Large intestine (tissue), 3 donors: ENCODE results near the gene RAG1. TPM values are rescaled to one million over a fixed set of nuclear protein-coding genes. Genes with fewer than 3 reads are reported as not detected.

ENCODE experiments used
- DNase-seq, 2 donors: peaks; one replicate each; pipeline versions ENCODE4 v3.0.0 to v3.0.0-alpha.2; 2013
- H3K27ac ChIP-seq: one replicate; pipeline ENCODE4 v1.5.1; 2013; ENCODE audit warnings: low read length
- H3K27me3 ChIP-seq: 2 replicates; pipeline ENCODE4 v1.6.1; 2013; ENCODE audit warnings: low read length; ENCODE audit not compliant: control insufficient read depth, insufficient read depth
- H3K36me3 ChIP-seq: 2 replicates; pipeline ENCODE4 v1.6.1; 2013; ENCODE audit warnings: low read length; ENCODE audit not compliant: control insufficient read depth, insufficient read depth
- H3K4me1 ChIP-seq: one replicate; pipeline ENCODE4 v1.6.1; 2013; ENCODE audit warnings: low read length; ENCODE audit not compliant: control insufficient read depth, insufficient read depth
- H3K4me3 ChIP-seq: one replicate; pipeline ENCODE4 v1.5.1; 2013; ENCODE audit warnings: low read length
- H3K9me3 ChIP-seq: one replicate; pipeline ENCODE4 v1.6.1; 2013; ENCODE audit warnings: mild to moderate bottlenecking, low read depth, low read length, moderate library complexity; ENCODE audit not compliant: control insufficient read depth
- WGBS: methylation state at CpG from one replicate; pipeline ENCODE4 v1.1.5; 2013; ENCODE audit warnings: low lambda C conversion rate; ENCODE audit not compliant: insufficient coverage; 5-methylcytosine and 5-hydroxymethylcytosine counted together
- polyA plus RNA-seq: library from polyadenylated mRNA; unstranded; fragments of 120-200 nt; gene quantifications from one replicate; pipeline ENCODE4 v1.2.1, GENCODE V29; 2013

RAG1 gene
- polyA plus RNA-seq, 1 donor: 3.5 TPM

- H3K4me3 ChIP-seq: peak overlapping the region; percentile 17
- H3K27me3 ChIP-seq: no peaks in the 10 kb centered on the region
- peak; percentile 44 to 53 for DNase-seq
- H3K36me3 ChIP-seq: no peaks in the 10 kb centered on the region
- no peaks in the 10 kb centered on the region for H3K4me1 ChIP-seq
- H3K27ac ChIP-seq: no peak overlapping the region
- H3K9me3 ChIP-seq: peaks cover 6% of the 10 kb centered on the region
- no CpG with 5 or more reads among the region's 15 CpGs for WGBS
These were observed 3.3 kb upstream of the RAG1 start for GRCh38 chr11:36564376-36565030.

GRCh38 chr11:36565031-36565610 is 2.7 kb upstream of the RAG1 start:
- no peaks in the 10 kb centered on the region for H3K36me3 ChIP-seq
- no peak for DNase-seq
- WGBS: no CpG with 5 or more reads among the region's 6 CpGs
- no peaks in the 10 kb centered on the region for H3K4me1 ChIP-seq
- H3K27me3 ChIP-seq: no peaks in the 10 kb centered on the region
- H3K9me3 ChIP-seq: no peaks in the 10 kb centered on the region
- no peak overlapping the region for H3K4me3 ChIP-seq
- no peak overlapping the region for H3K27ac ChIP-seq

GRCh38 chr11:36566407-36567053 is 1.3 kb upstream of the RAG1 start:
- Histone ChIP-seq H3K36me3 (no peaks in the 10 kb centered on the region), H3K27ac (no peak overlapping the region), H3K4me1 (no peaks in the 10 kb centered on the region), H3K9me3 (no peaks in the 10 kb centered on the region), H3K4me3 (no peak overlapping the region), H3K27me3 (no peaks in the 10 kb centered on the region)
- WGBS: no CpG with 5 or more reads among the region's 4 CpGs
- DNase-seq: no peak

- H3K36me3 ChIP-seq: peaks cover 4% of the 10 kb centered on the region
- no peak overlapping the region for H3K4me3 ChIP-seq
- no peaks in the 10 kb centered on the region for H3K4me1 ChIP-seq
- no peak overlapping the region for H3K27ac ChIP-seq
- WGBS: no CpG with 5 or more reads among the region's 4 CpGs
- no peaks in the 10 kb centered on the region for H3K27me3 ChIP-seq
- no peak for DNase-seq
- H3K9me3 ChIP-seq: no peaks in the 10 kb centered on the region
These were observed 1.3 kb downstream of the RAG1 start for GRCh38 chr11:36569095-36569494.

- Histone ChIP-seq H3K36me3 (peaks cover 6% of the 10 kb centered on the region), H3K27ac (no peak overlapping the region), H3K4me1 (no peaks in the 10 kb centered on the region), H3K4me3 (no peak overlapping the region), H3K27me3 (no peaks in the 10 kb centered on the region), H3K9me3 (no peaks in the 10 kb centered on the region)
- no peak for DNase-seq
- no CpG with 5 or more reads among the region's 8 CpGs for WGBS
These were observed 6.7 kb downstream of the RAG1 start for GRCh38 chr11:36574486-36574885.

- no peaks in the 10 kb centered on the region for H3K9me3 ChIP-seq
- DNase-seq: no peak
- H3K4me1 ChIP-seq: no peaks in the 10 kb centered on the region
- H3K27me3 ChIP-seq: no peaks in the 10 kb centered on the region
- WGBS: no CpG with 5 or more reads among the region's 2 CpGs
- H3K27ac ChIP-seq: no peak overlapping the region
- H3K36me3 ChIP-seq: peaks cover 6% of the 10 kb centered on the region
- H3K4me3 ChIP-seq: no peak overlapping the region
These were observed 9.6 kb downstream of the RAG1 start for GRCh38 chr11:36577373-36577772.

- H3K36me3 ChIP-seq: peaks cover 6% of the 10 kb centered on the region
- H3K27me3 ChIP-seq: no peaks in the 10 kb centered on the region
- no CpG with 5 or more reads among the region's 2 CpGs for WGBS
- H3K4me1 ChIP-seq: no peaks in the 10 kb centered on the region
- no peak for DNase-seq
- no peak overlapping the region for H3K4me3 ChIP-seq
- no peaks in the 10 kb centered on the region for H3K9me3 ChIP-seq
- no peak overlapping the region for H3K27ac ChIP-seq
These were observed 10.1 kb downstream of the RAG1 start for GRCh38 chr11:36577859-36578258.

- no peaks in the 10 kb centered on the region for H3K27me3 ChIP-seq
- H3K36me3 ChIP-seq: peaks cover 5% of the 10 kb centered on the region
- no CpG with 5 or more reads among the region's 1 CpG for WGBS
- no peak overlapping the region for H3K4me3 ChIP-seq
- H3K4me1 ChIP-seq: no peaks in the 10 kb centered on the region
- H3K27ac ChIP-seq: no peak overlapping the region
- H3K9me3 ChIP-seq: no peaks in the 10 kb centered on the region
- DNase-seq: no peak
These were observed 10.7 kb downstream of the RAG1 start for GRCh38 chr11:36578458-36578857.

GRCh38 chr11:36581536-36581935 is 13.7 kb downstream of the RAG1 start:
- no peak overlapping the region for H3K4me3 ChIP-seq
- no peak overlapping the region for H3K27ac ChIP-seq
- no peaks in the 10 kb centered on the region for H3K27me3 ChIP-seq
- no peak for DNase-seq
- no peaks in the 10 kb centered on the region for H3K36me3 ChIP-seq
- H3K4me1 ChIP-seq: no peaks in the 10 kb centered on the region
- H3K9me3 ChIP-seq: no peaks in the 10 kb centered on the region
- WGBS: no CpG with 5 or more reads among the region's 2 CpGs

- no peak for DNase-seq
- no CpG with 5 or more reads among the region's 3 CpGs for WGBS
- no peaks in the 10 kb centered on the region for H3K4me1 ChIP-seq
- H3K27ac ChIP-seq: no peak overlapping the region
- H3K4me3 ChIP-seq: no peak overlapping the region
- H3K9me3 ChIP-seq: no peaks in the 10 kb centered on the region
- no peaks in the 10 kb centered on the region for H3K36me3 ChIP-seq
- peaks cover 8% of the 10 kb centered on the region for H3K27me3 ChIP-seq
These were observed 15.9 kb downstream of the RAG1 start for GRCh38 chr11:36583667-36584066.

GRCh38 chr11:36586543-36586942 is 18.7 kb downstream of the RAG1 start:
- H3K27me3 ChIP-seq: peaks cover 13% of the 10 kb centered on the region
- no peak overlapping the region for H3K4me3 ChIP-seq
- H3K36me3 ChIP-seq: no peaks in the 10 kb centered on the region
- DNase-seq: no peak
- H3K27ac ChIP-seq: no peak overlapping the region
- no peaks in the 10 kb centered on the region for H3K9me3 ChIP-seq
- no peaks in the 10 kb centered on the region for H3K4me1 ChIP-seq
